GM19023 (cell line): ENCODE results near the gene SMC3.
A peak's percentile ranks its signal among the peaks of the same experiment; 100 is the strongest.

Experiments used
- ATAC-seq: cut with Tn5 transposase; IDR thresholded peaks from one replicate; pipeline ENCODE4 v1.9.1; 2021; ENCODE audit warnings: mild to moderate bottlenecking, moderate library complexity; ENCODE audit not compliant: unreplicated experiment

The SMC3 gene

DNA sequence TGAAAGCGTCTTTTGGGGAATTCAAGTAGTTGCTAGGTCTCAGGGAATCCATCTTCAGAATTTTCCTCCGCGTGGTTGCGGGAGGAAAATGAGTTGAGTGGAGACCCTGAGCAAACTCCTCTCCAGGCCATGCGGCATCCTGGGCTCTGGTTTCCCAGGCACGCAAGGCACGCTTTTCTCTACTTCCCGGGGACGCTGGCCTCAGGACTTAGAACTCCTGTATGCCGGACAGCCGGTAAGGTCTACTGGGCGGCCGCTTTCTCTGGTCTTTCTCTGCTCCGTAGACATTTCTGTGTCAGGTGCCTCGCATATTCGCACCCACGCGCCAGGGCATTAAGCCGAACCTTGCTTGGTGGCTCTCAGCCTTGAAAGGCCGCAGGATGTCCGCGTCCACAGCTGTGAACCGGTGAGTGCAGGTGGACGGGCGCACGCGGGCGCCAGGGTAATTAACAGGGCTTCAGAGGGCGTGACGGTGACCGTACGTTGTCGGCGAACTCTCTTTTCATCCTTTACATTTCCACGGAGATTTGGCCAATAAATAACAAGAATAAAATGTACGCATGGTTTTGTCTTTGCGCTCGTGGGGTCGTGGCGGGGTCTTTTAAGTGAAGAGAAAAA lies 75.6 kb downstream of the SMC3 start:
- ATAC-seq: no peak

- peak; percentile 59 for ATAC-seq
Observed at GRCh38 chr10:110643653-110644597, 76.4 kb downstream of the SMC3 start, which contains the start of gene RBM20. TSS of gene RBM20 (plus strand) at chr10:110644336. CDS start at chr10:110644455, 119 bp downstream.

DNA sequence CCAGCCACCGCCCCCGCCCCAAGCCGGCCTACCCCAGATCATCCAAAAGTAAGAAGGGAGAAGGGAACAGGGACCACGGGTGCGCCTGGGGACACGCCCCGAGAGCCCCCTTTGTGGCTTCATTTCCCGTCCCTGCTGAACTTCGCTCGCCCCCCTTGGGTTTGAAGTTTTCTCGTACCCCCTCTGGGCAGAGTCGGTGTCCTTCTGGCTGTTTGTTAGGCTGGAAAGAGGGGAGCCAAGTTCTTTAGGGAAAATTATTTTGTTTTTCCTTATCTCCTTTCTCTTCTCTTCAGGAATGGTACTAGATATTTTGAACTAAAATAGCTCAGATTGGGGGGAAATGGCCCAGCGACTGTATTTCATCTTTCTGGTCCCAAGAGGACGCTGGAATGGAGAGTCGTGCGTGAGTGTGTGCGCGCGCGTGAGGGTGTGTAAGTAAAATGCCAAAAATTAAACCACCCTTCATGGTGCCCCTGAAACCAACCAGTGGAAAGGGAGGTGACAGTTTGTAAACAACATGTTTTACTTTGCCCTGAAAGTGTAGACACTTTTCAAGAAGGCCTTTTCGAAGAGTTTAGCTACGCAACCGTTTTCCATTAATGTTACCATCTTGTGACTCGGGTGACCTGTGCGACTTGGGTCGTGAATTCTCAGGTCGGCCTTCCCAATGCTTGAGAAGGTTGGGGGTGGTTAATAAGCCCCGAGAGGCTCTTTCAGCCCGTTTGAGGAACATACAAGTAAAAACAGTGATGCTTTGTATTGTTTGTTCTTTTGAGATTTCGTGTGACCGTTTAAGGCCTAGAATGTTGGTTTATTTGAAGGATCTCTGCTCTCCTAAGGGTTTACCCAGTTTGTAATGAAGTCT lies 77.3 kb downstream of the SMC3 start:
- no peak for ATAC-seq

GRCh38 chr10:110646417-110647135 lies 79.1 kb downstream of the SMC3 start:
- no peak for ATAC-seq

- ATAC-seq: no peak
Observed at GRCh38 chr10:110647136-110647430, 79.6 kb downstream of the SMC3 start.

- no peak for ATAC-seq
Observed at GRCh38 chr10:110648692-110649346, 81.3 kb downstream of the SMC3 start.

- no peak for ATAC-seq
Observed at GRCh38 chr10:110649347-110650264, 82.1 kb downstream of the SMC3 start.

DNA sequence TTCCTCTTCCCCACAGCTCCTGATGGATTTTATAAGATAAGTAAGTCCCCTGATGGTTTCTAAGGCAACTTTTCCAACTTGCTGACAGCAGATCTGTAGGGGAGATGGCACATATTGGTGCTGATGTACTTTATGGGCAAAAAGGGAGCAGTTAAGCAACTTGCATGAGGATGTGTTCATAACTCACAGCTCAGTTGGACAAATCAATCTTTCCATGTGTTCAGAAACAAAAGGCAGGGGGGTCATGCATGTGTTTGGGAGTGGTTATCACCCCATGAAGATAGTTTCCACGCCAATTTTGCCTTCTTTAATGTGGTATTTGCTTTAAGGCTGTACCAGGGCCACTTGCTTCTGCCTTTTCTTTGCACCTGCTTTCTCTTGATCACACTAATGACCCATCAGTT lies 82.8 kb downstream of the SMC3 start:
- no peak for ATAC-seq

DNA sequence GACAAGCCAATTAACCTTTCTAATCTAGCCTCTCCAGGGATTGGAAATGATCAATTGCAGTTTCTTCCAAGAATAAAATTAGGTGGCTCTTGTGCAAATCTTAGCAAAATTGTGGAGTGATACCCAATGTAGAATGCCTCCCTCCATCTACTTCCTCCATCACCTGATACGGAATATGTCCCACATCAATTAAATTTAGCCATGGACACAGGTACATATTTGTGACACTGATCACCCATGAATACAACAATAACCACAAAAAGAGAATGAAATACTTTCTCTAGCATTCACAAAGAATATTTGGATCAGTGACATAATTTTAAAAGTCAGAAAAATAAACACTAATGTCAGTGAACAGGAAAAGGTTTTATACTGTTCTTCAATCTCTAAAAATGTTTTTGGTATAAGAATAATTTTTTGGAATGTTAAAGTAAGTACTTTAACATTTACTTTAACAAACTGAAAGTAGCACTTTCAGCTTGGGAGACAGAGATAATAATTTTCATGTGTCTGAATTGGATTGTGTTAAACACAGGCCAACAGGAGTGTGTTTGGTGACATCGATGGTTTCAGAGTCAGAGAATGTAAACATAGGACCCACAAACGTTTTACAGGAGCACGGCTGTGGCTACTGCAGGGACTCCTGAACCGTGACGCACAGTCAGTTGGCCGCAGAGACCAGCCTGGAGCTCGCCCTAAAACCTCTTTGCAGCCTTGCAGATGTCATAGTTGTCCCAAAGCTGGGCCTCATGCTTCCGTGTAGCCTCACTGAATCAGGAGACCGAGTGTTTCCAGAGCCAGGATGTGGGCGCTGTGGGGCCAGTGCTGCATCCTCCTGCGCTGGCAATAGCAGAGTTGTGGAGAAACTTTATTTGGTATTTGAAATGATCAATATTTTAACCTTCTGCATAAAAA lies 83.8 kb downstream of the SMC3 start:
- ATAC-seq: peak; percentile 79

DNA sequence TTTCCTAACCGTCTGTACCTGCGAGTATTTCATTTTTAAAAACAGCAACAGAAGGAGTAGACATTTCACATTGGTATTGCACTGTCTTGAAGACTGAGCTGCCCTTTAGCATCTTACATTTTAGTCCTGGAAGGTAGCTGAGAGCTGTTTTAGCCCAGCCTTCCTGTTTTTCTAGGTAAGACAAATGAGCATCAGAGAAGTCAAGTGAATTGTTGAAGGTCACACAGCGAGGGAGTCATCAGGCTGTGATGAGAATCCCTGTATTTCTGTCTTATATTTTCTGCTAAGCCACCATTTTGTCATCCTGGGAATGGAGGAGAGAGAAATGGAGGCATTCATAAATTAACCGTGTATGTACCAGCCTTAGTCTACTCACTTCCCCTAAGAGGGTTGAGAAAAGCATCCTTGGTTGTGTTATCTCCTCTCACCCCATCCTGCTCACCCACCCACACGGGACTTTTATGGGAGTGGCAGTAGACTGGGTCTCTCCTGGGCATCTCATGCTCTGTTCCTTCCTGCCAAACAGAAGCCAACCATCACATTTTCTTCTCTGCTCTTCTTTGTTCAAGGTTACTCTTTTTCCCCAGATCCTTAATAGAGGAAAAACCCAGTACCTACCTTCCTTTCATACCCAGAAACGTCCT lies 85.1 kb downstream of the SMC3 start:
- no peak for ATAC-seq
